Spleen (tissue), 11 donors: ENCODE results near the gene UFC1. TPM values are rescaled to one million over a fixed set of nuclear protein-coding genes. Genes with fewer than 3 reads are reported as not detected.
A peak's percentile ranks its signal among the peaks of the same experiment; 100 is the strongest.

Experiments used
- DNase-seq: peaks from one replicate; pipeline ENCODE4 v3.0.0-alpha.2; 2020
- H3K27ac ChIP-seq, 8 donors: fragments of 200-600 bp; sonication (generic) in 7 of 8; 1 replicate in 4 of 8; 2 replicates in 4 of 8; pipeline versions ENCODE4 v1.5.0 to v1.8.0; 2016 to 2021; ENCODE audit warnings: inconsistent platforms in 4 of 8, mild to moderate bottlenecking in 4 of 8, moderate library complexity in 1 of 8
- H3K27me3 ChIP-seq, 7 donors: fragments of 200-600 bp; sonication (generic) in 6 of 7; replicated peaks in 1 of 7; 1 replicate in 4 of 7; 2 replicates in 3 of 7; pipeline versions ENCODE4 v1.5.0 to v1.8.0; 2016 to 2021; ENCODE audit warnings: inconsistent platforms in 3 of 7, mild to moderate bottlenecking in 1 of 7
- H3K36me3 ChIP-seq, 6 donors: fragments of 200-600 bp; sonication (generic) in 5 of 6; 1 replicate in 4 of 6; 2 replicates in 2 of 6; pipeline versions ENCODE4 v1.5.0 to v1.8.0; 2016 to 2021; ENCODE audit warnings: inconsistent platforms in 2 of 6
- H3K4me1 ChIP-seq, 6 donors: fragments of 200-600 bp; sonication (generic) in 5 of 6; 1 replicate in 3 of 6; 2 replicates in 3 of 6; pipeline versions ENCODE4 v1.5.0 to v1.8.0; 2016 to 2021; ENCODE audit warnings: inconsistent platforms in 3 of 6
- H3K4me3 ChIP-seq, 8 donors: fragments of 200-600 bp; sonication (generic) in 7 of 8; 1 replicate in 4 of 8; 2 replicates in 4 of 8; pipeline versions ENCODE4 v1.5.0 to v1.8.0; 2016 to 2021; ENCODE audit warnings: inconsistent platforms in 4 of 8, mild to moderate bottlenecking in 4 of 8, moderate library complexity in 2 of 8
- H3K9me3 ChIP-seq, 8 donors: fragments of 200-600 bp; sonication (generic) in 7 of 8; 1 replicate in 4 of 8; 2 replicates in 4 of 8; pipeline versions ENCODE4 v1.5.0 to v1.8.0; 2016 to 2021; ENCODE audit warnings: inconsistent platforms in 4 of 8
- CTCF ChIP-seq, 11 experiments: fragments of 200-600 bp in 7 of 11; fragments of 450-650 bp in 4 of 11; sonication (generic) in 4 of 11; IDR thresholded peaks in 8 of 11; conservative IDR thresholded peaks in 3 of 11; 1 replicate in 7 of 11; 2 replicates in 4 of 11; pipeline versions ENCODE4 v1.4.0 to v1.8.0; 2016 to 2021; ENCODE audit warnings: antibody characterized with exemption in 11 of 11, inconsistent platforms in 4 of 11, mild to moderate bottlenecking in 1 of 11
- POLR2A ChIP-seq, 3 donors: fragments of 450-650 bp; IDR thresholded peaks; one replicate each; pipeline ENCODE4 v1.5.1; 2017; ENCODE audit warnings: antibody characterized with exemption in 3 of 3, mild to moderate bottlenecking in 1 of 3
- POLR2AphosphoS5 ChIP-seq, 3 donors: sonication (generic); formaldehyde crosslinking; IDR thresholded peaks; one replicate each; pipeline ENCODE4 v1.5.1; 2017; ENCODE audit warnings: antibody characterized with exemption in 3 of 3
- WGBS, 5 donors: extraction: QIAGEN DNeasy Blood & Tissue Kit in 3 of 5; methylation state at CpG; one replicate each; pipeline versions ENCODE4 v1.1.5 to v1.1.7; 2013 to 2018; 5-methylcytosine and 5-hydroxymethylcytosine counted together
- intact Hi-C: fragments of 100-400 bp; cut with DNase I; formaldehyde crosslinking; loops from one replicate; pipeline ENCODE4 v1.15.0; 2023; ENCODE audit warnings: low total_unique reads
- polyA plus RNA-seq, 3 donors: library from polyadenylated mRNA; stranded (reverse); fragments of 200-250 nt; gene quantifications; one replicate each; pipeline ENCODE4 v1.2.1, GENCODE V29; 2013
- total RNA-seq, 7 donors: library from RNA; depleted of rRNA in 3 of 7; stranded (reverse); fragments of >200 nt in 3 of 7; fragmentation: NEBNext Ultra II Directional in 4 of 7; extraction: Animal tissue kit (Norgen Biotek cat#: 25700) in 4 of 7; gene quantifications; one replicate each; pipeline versions ENCODE4 v1.1.0 to v1.2.1, GENCODE V29; 2016 to 2021
- donor health status: healthy with polysubstance abuse.
- donor health status: DM: no; HTN: no; CAD: no; lungs with moderate emphysema.
- donor health status: DM: no; HTN: no; CAD: no.
- donor health status: Bipolar disorder and iron deficiency.
- donor health status: healthy.
- donor health status: DM: no; HTN: no; CAD: no.
- donor health status: DM: yes; HTN: yes; CAD: no.

The UFC1 gene
- total and polyA plus RNA-seq, 10 donors = 62.8 to 130 (median 74.7) TPM

- Histone ChIP-seq H3K9me3 (no peaks in the 10 kb centered on the region), H3K27me3 (no peaks in the 10 kb centered on the region), H3K4me1 (peaks cover 26 to 73% (median 52%) of the 10 kb centered on the region in 6 donors), H3K36me3 (peaks cover 0 to 65% (median 30%) of the 10 kb centered on the region in 6 donors), H3K4me3 (no peak overlapping the region), H3K27ac (peak overlapping the region in 2 of 8 donors; percentile 2 to 25)
- intact Hi-C loops = no loop called here
- TF ChIP-seq POLR2AphosphoS5 (IDR thresholded peaks at IDR 0.05) (no peak), POLR2A (IDR thresholded peaks at IDR 0.05) (no peak), CTCF (IDR thresholded peaks at IDR 0.05 in 8 of 11, conservative IDR thresholded peaks at IDR 0.05 in 3 of 11) (no peak)
- 74 to 85% (median 80%) methylated on average over 7 of the region's 7 CpGs for WGBS, 5 donors
- no peak for DNase-seq
Observed at GRCh38 chr1:161162052-161162451, 8.3 kb downstream of the UFC1 start.

- H3K9me3 ChIP-seq = no peaks in the 10 kb centered on the region
- TF ChIP-seq CTCF (IDR thresholded peaks at IDR 0.05 in 8 of 11, conservative IDR thresholded peaks at IDR 0.05 in 3 of 11) (no peak), POLR2A (IDR thresholded peaks at IDR 0.05) (no peak), POLR2AphosphoS5 (IDR thresholded peaks at IDR 0.05) (no peak)
- intact Hi-C loops = no loop called here
- peaks cover 0 to 57% (median 28%) of the 10 kb centered on the region in 6 donors for H3K36me3 ChIP-seq
- 94 to 97% (median 95%) methylated on average over 10 of the region's 10 CpGs for WGBS, 5 donors
- H3K4me1 ChIP-seq = peaks cover 30 to 80% (median 60%) of the 10 kb centered on the region in 6 donors
- DNase-seq = peak; percentile 69
- H3K27ac ChIP-seq = no peak overlapping the region
- no peak overlapping the region for H3K4me3 ChIP-seq
- no peaks in the 10 kb centered on the region for H3K27me3 ChIP-seq
Observed at GRCh38 chr1:161162806-161163205, 9.0 kb downstream of the UFC1 start.

- Histone ChIP-seq H3K4me1 (peaks cover 30 to 78% (median 61%) of the 10 kb centered on the region in 6 donors), H3K27ac (peak overlapping the region in 2 of 8 donors; percentile 9 to 16), H3K36me3 (peaks cover 0 to 50% (median 25%) of the 10 kb centered on the region in 6 donors), H3K9me3 (no peaks in the 10 kb centered on the region), H3K4me3 (no peak overlapping the region), H3K27me3 (no peaks in the 10 kb centered on the region)
- intact Hi-C loops = no loop called here
- 91 to 98% (median 95%) methylated on average over 5 of the region's 5 CpGs for WGBS, 5 donors
- TF ChIP-seq CTCF (IDR thresholded peaks at IDR 0.05 in 8 of 11, conservative IDR thresholded peaks at IDR 0.05 in 3 of 11) (no peak), POLR2A (IDR thresholded peaks at IDR 0.05) (no peak), POLR2AphosphoS5 (IDR thresholded peaks at IDR 0.05) (no peak)
- DNase-seq = peak; percentile 73
Observed at GRCh38 chr1:161163793-161164192, 10.0 kb downstream of the UFC1 start.

- peak; percentile 71 for DNase-seq
- H3K4me1 ChIP-seq = peaks cover 24 to 68% (median 53%) of the 10 kb centered on the region in 6 donors
- H3K27ac ChIP-seq = peak overlapping the region; percentile 87 to 92 (median 88)
- no peak for TF ChIP-seq POLR2AphosphoS5 (IDR thresholded peaks at IDR 0.05)
- no peak for TF ChIP-seq POLR2A (IDR thresholded peaks at IDR 0.05)
- TF ChIP-seq CTCF (IDR thresholded peaks at IDR 0.05 in 8 of 11, conservative IDR thresholded peaks at IDR 0.05 in 3 of 11) = no peak
- H3K9me3 ChIP-seq = no peaks in the 10 kb centered on the region
- H3K36me3 ChIP-seq = peaks cover 0 to 63% (median 32%) of the 10 kb centered on the region in 6 donors
- WGBS, 5 donors = 68 to 75% (median 71%) methylated on average over 14 of the region's 14 CpGs
- peak overlapping the region in 6 of 8 donors; percentile 64 to 95 (median 81) for H3K4me3 ChIP-seq
- intact Hi-C loops = no loop called here
- no peaks in the 10 kb centered on the region for H3K27me3 ChIP-seq
Observed at GRCh38 chr1:161164901-161165610, 11.3 kb downstream of the UFC1 start.
